HG02884 (cell line): ENCODE measurements around the gene PLA2G12A.
A peak's percentile ranks its signal among the peaks of the same experiment; 100 is the strongest.

Source experiments
- ATAC-seq: cut with Tn5 transposase; IDR thresholded peaks from one replicate; pipeline ENCODE4 v1.9.1; 2021; ENCODE audit warnings: mild to moderate bottlenecking, moderate library complexity; ENCODE audit not compliant: unreplicated experiment

PLA2G12A gene

GRCh38 chr4:109729117-109729717 is 653 bp downstream of the PLA2G12A start:
- ATAC-seq: no peak

- ATAC-seq: no peak
Measured at GRCh38 chr4:109728385-109728784, 1.5 kb downstream of the PLA2G12A start.

- ATAC-seq: no peak
Measured at GRCh38 chr4:109723110-109723509, 6.8 kb downstream of the PLA2G12A start.

- no peak for ATAC-seq
Measured at GRCh38 chr4:109722357-109722756, 7.5 kb downstream of the PLA2G12A start.

- no peak for ATAC-seq
Measured at GRCh38 chr4:109721033-109721432, 8.8 kb downstream of the PLA2G12A start.

GRCh38 chr4:109719604-109720003 is 10.3 kb downstream of the PLA2G12A start:
- ATAC-seq: no peak

GRCh38 chr4:109718759-109719158 is 11.1 kb downstream of the PLA2G12A start:
- ATAC-seq: no peak

- ATAC-seq: no peak
Measured at GRCh38 chr4:109713500-109713899, 16.4 kb downstream of the PLA2G12A start.

GRCh38 chr4:109708990-109709389 is 20.9 kb downstream of the PLA2G12A start:
- ATAC-seq: peak; percentile 97

- ATAC-seq: no peak
Measured at GRCh38 chr4:109708435-109708834, 21.4 kb downstream of the PLA2G12A start.

GRCh38 chr4:109703664-109704361 is 26.1 kb downstream of the PLA2G12A start:
- ATAC-seq: no peak

GRCh38 chr4:109702950-109703663 is 26.8 kb downstream of the PLA2G12A start, which contains the start of gene CASP6:
CASP6 (minus strand) TSS chr4:109703445; CDS start chr4:109703395, 50 bp downstream.
- ATAC-seq: peak; percentile 67

GRCh38 chr4:109701566-109702410 is 28.1 kb downstream of the PLA2G12A start:
- no peak for ATAC-seq

- ATAC-seq: no peak
Measured at GRCh38 chr4:109699553-109700225, 30.2 kb downstream of the PLA2G12A start.

GRCh38 chr4:109698656-109699055 is 31.2 kb downstream of the PLA2G12A start:
- ATAC-seq: no peak

- ATAC-seq: no peak
Measured at GRCh38 chr4:109691411-109691920, 38.4 kb downstream of the PLA2G12A start.

- peak; percentile 77 for ATAC-seq
Measured at GRCh38 chr4:109690690-109691410, 39.0 kb downstream of the PLA2G12A start.

GRCh38 chr4:109684727-109685126 is 45.1 kb downstream of the PLA2G12A start:
- ATAC-seq: no peak

- peak; percentile 52 for ATAC-seq
Measured at GRCh38 chr4:109683621-109684253, 46.1 kb downstream of the PLA2G12A start.
